HCT116 (cell line): Measurements from ENCODE around the gene SEC24C. TPM values are rescaled to one million over a fixed set of nuclear protein-coding genes. Genes with fewer than 3 reads are reported as not detected.
"Not testable (repeated sequence)": the region's sequence is repeated elsewhere in the genome, so short reads cannot be mapped to it uniquely, and the experiment has no call there.

Source experiments
- ATAC-seq: fragments of 200-7000 bp; cut with Tn5 transposase; 2 replicates; pipeline ENCODE4 v1.9.1; 2020; ENCODE audit warnings: mild to moderate bottlenecking, moderate library complexity
- BruUV-seq: library from RNA; stranded (reverse); fragments of 400-500 nt; replicated peaks from 2 replicates; lab custom pipeline; 2021; lab: Mats Ljungman, UMichigan
- CTCF ChIA-PET: fragments of 300-600 bp; sonication (Branson Sonifier 250); formaldehyde crosslinking; loops from one replicate; lab custom pipeline; 2021; ENCODE audit warnings: antibody characterized with exemption; lab: Charles Lee
- POLR2A ChIA-PET: fragments of 300-600, 350-600 bp; sonication (Branson Sonifier 250); formaldehyde crosslinking; loops from one replicate; lab custom pipeline; 2021; ENCODE audit warnings: antibody characterized with exemption; lab: Charles Lee
- RAD21 ChIA-PET, 2 experiments: fragments of 300-600 bp; sonication (Branson Sonifier 250); formaldehyde crosslinking; loops; one replicate each; lab custom pipeline; 2023; ENCODE audit warnings: low total read pairs in 2 of 2; ENCODE audit not compliant: uncharacterized antibody in 2 of 2, unreplicated experiment in 2 of 2, low non-redundant PET in 1 of 2; lab: Charles Lee
- DNase-seq: peaks from one replicate; pipeline ENCODE4 v3.0.0-alpha.2; 2010; ENCODE audit warnings: low read depth, low spot score
- H2AFZ ChIP-seq: fragments of 200-600 bp; shearing (Covaris generic), sonication (generic); 2 replicates; pipeline ENCODE4 v1.6.1; 2017; ENCODE audit warnings: low read depth, mixed run types, mixed read lengths, antibody characterized with exemption, low read length; ENCODE audit not compliant: poor library complexity, severe bottlenecking
- H3K27ac ChIP-seq: 2 replicates; pipeline ENCODE4 v1.5.1; 2012; ENCODE audit warnings: low read depth, low read length
- H3K27me3 ChIP-seq: fragments of 200-600 bp; sonication (generic); 2 replicates; pipeline ENCODE4 v1.6.1; 2016; ENCODE audit warnings: mixed run types, low read length, mixed read lengths; ENCODE audit not compliant: insufficient read depth
- H3K36me3 ChIP-seq, 2 experiments: fragments of 200-500 bp in 1 of 2; fragments of 200-600 bp in 1 of 2; sonication (Bioruptor generic) in 1 of 2; sonication (generic) in 1 of 2; 2 replicates each; pipeline versions ENCODE4 v1.5.1 to v1.6.1; 2014 to 2016; ENCODE audit warnings: low read length in 2 of 2, inconsistent platforms in 1 of 2, mixed read lengths in 1 of 2, mixed run types in 1 of 2; ENCODE audit not compliant: insufficient read depth in 2 of 2, control insufficient read depth in 1 of 2
- H3K4me1 ChIP-seq, 2 experiments: fragments of 200-600 bp in 1 of 2; sonication (generic) in 1 of 2; 2 replicates each; pipeline versions ENCODE4 v1.5.1 to v1.6.1; 2012 to 2017; ENCODE audit warnings: low read length in 2 of 2, inconsistent platforms in 1 of 2, mild to moderate bottlenecking in 1 of 2, mixed read lengths in 1 of 2, mixed run types in 1 of 2, moderate library complexity in 1 of 2; ENCODE audit not compliant: insufficient read depth in 2 of 2, control insufficient read depth in 1 of 2
- H3K4me2 ChIP-seq: fragments of 200-600 bp; sonication (generic); 2 replicates; pipeline ENCODE4 v1.6.1; 2017; ENCODE audit warnings: mixed run types, low read length, mixed read lengths
- H3K4me3 ChIP-seq, 2 experiments: fragments of 200-600 bp in 1 of 2; sonication (generic) in 1 of 2; replicated peaks in 1 of 2; 2 replicates each; pipeline ENCODE4 v1.5.1; 2011 to 2016; ENCODE audit warnings: low read length in 2 of 2, control low read depth in 1 of 2, low read depth in 1 of 2, mild to moderate bottlenecking in 1 of 2, mixed read lengths in 1 of 2, mixed run types in 1 of 2
- H3K79me2 ChIP-seq: fragments of 200-600 bp; sonication (generic); 2 replicates; pipeline ENCODE4 v1.6.1; 2017; ENCODE audit warnings: mild to moderate bottlenecking, mixed run types, low read length, moderate library complexity, mixed read lengths; ENCODE audit not compliant: insufficient read depth
- H3K9ac ChIP-seq: fragments of 200-600 bp; sonication (generic); 2 replicates; pipeline ENCODE4 v1.6.1; 2016; ENCODE audit warnings: low read length, mixed read lengths
- H3K9me2 ChIP-seq: fragments of 200-600 bp; sonication (generic), shearing (Covaris generic); 2 replicates; pipeline ENCODE4 v1.6.1; 2017; ENCODE audit warnings: mixed run types, mild to moderate bottlenecking, moderate library complexity; ENCODE audit not compliant: insufficient read depth
- H3K9me3 ChIP-seq, 2 experiments: fragments of 200-500 bp in 1 of 2; fragments of 200-600 bp in 1 of 2; sonication (Bioruptor generic) in 1 of 2; sonication (generic) in 1 of 2; 2 replicates each; pipeline ENCODE4 v1.6.1; 2014 to 2017; ENCODE audit warnings: low read length in 2 of 2, mixed read lengths in 2 of 2, inconsistent platforms in 1 of 2, low read depth in 1 of 2, mild to moderate bottlenecking in 1 of 2, mixed run types in 1 of 2, moderate library complexity in 1 of 2; ENCODE audit not compliant: control insufficient read depth in 1 of 2, insufficient read depth in 1 of 2
- H4K20me1 ChIP-seq: fragments of 200-600 bp; sonication (generic), shearing (Covaris generic); 2 replicates; pipeline ENCODE4 v1.6.1; 2017; ENCODE audit warnings: mixed run types, mild to moderate bottlenecking, moderate library complexity; ENCODE audit not compliant: insufficient read depth
- CBX3 ChIP-seq: IDR thresholded peaks from 2 replicates; pipeline ENCODE4 v1.6.1; 2012; ENCODE audit warnings: low read depth
- CTCF ChIP-seq, 3 experiments: fragments of 200-600 bp in 1 of 3; sonication (generic) in 1 of 3; IDR thresholded peaks in 2 of 3; conservative IDR thresholded peaks in 1 of 3; 2 replicates each; pipeline ENCODE4 v1.5.1; 2012 to 2017; ENCODE audit warnings: low read depth in 2 of 3, low read length in 2 of 3, antibody characterized with exemption in 1 of 3, borderline replicate concordance in 1 of 3, control low read depth in 1 of 3, mild to moderate bottlenecking in 1 of 3, mixed read lengths in 1 of 3, mixed run types in 1 of 3, moderate library complexity in 1 of 3; ENCODE audit not compliant: insufficient read depth in 1 of 3
- EGR1 ChIP-seq: IDR thresholded peaks from 2 replicates; pipeline ENCODE4 v1.6.1; 2012; ENCODE audit warnings: low read depth
- ELF1 ChIP-seq: IDR thresholded peaks from 2 replicates; pipeline ENCODE4 v1.6.1; 2012; ENCODE audit warnings: low read depth, borderline replicate concordance
- FOSL1 ChIP-seq: IDR thresholded peaks from 2 replicates; pipeline ENCODE4 v1.6.1; 2012; ENCODE audit warnings: low read depth
- JUND ChIP-seq: IDR thresholded peaks from 2 replicates; pipeline ENCODE4 v1.6.1; 2012
- MAX ChIP-seq: IDR thresholded peaks from 2 replicates; pipeline ENCODE4 v1.6.1; 2012
- POLR2A ChIP-seq: IDR thresholded peaks from 2 replicates; pipeline ENCODE4 v1.7.0; 2011; ENCODE audit warnings: borderline replicate concordance; ENCODE audit not compliant: insufficient read depth, insufficient read length; ENCODE audit errors: extremely low read depth
- POLR2AphosphoS5 ChIP-seq: IDR thresholded peaks from 2 replicates; pipeline ENCODE4 v1.6.1; 2011; ENCODE audit warnings: mild to moderate bottlenecking, low read depth, low read length, moderate library complexity
- RAD21 ChIP-seq: IDR thresholded peaks from 2 replicates; pipeline ENCODE4 v1.6.1; 2012; ENCODE audit warnings: low read depth, mild to moderate bottlenecking
- SIN3A ChIP-seq: IDR thresholded peaks from 2 replicates; pipeline ENCODE4 v1.6.1; 2012; ENCODE audit warnings: low read depth
- SP1 ChIP-seq: IDR thresholded peaks from 2 replicates; pipeline ENCODE4 v1.6.1; 2012; ENCODE audit warnings: low read depth
- SRF ChIP-seq: IDR thresholded peaks from 2 replicates; pipeline ENCODE4 v1.6.1; 2012; ENCODE audit warnings: low read depth
- TCF7L2 ChIP-seq: IDR thresholded peaks from 2 replicates; pipeline ENCODE4 v1.7.0; 2011; ENCODE audit warnings: borderline replicate concordance, inconsistent platforms; ENCODE audit not compliant: insufficient read depth, insufficient read length; ENCODE audit errors: extremely low read depth
- YY1 ChIP-seq: IDR thresholded peaks from 2 replicates; pipeline ENCODE4 v1.6.1; 2011; ENCODE audit warnings: low read length, low read depth, moderate library complexity, mild to moderate bottlenecking; ENCODE audit not compliant: insufficient replicate concordance; ENCODE audit errors: extremely low read depth
- ZFX ChIP-seq: fragments of 450-650 bp; IDR thresholded peaks from 2 replicates; pipeline ENCODE4 v1.6.1; 2017
- ZNF274 ChIP-seq: fragments of 200-500 bp; sonication (Bioruptor generic); IDR thresholded peaks from 2 replicates; pipeline ENCODE4 v1.6.1; 2014; ENCODE audit warnings: mild to moderate bottlenecking, low read depth, low read length, inconsistent platforms
- intact Hi-C: fragments of 100-400 bp; cut with micrococcal nuclease; formaldehyde crosslinking; loops from 2 replicates; pipeline ENCODE4 v1.10.0; 2022
- total RNA-seq: library from RNA; stranded (reverse); gene quantifications from one replicate; pipeline ENCODE4 v1.2.1, GENCODE V29; 2021; ENCODE audit not compliant: unreplicated experiment

SEC24C gene
- total RNA-seq, 1 experiment from 2014 or later, result 60.9 TPM

- intact Hi-C loops, RAD21 ChIA-PET, H4K20me1 ChIP-seq, H3K9me2 ChIP-seq, H3K4me1 ChIP-seq, H2AFZ ChIP-seq, H3K9me3 ChIP-seq, H3K27me3 ChIP-seq, CTCF ChIA-PET, DNase-seq: not testable (repeated sequence)
- POLR2A ChIA-PET, result interaction anchor here (3.7 kb wide), 1 partner anchor 14 kb away, joined by 36 read pairs; the partner anchor contains the start of gene SEC24C
- Histone ChIP-seq H3K79me2 (peaks cover 23% of the 10 kb centered on the region), H3K4me3 (peak overlapping the region; percentile 57 to 95), H3K27ac (peak overlapping the region; percentile 87), H3K9ac (peak overlapping the region; percentile 92), H3K36me3 (peaks cover 5 to 14% of the 10 kb centered on the region in 2 experiments; a peak in 3 of 4 replicates), H3K4me2 (peak overlapping the region; percentile 91)
- BruUV-seq, result TSS peak; percentile 75
- ATAC-seq, result 0 out of 2 replicates have a peak, but pooled peaks have one; percentile 9
Observed at GRCh38 chr10:73729781-73730152, 14.4 kb upstream of the SEC24C start.

GRCh38 chr10:73730153-73730906 lies 13.8 kb upstream of the SEC24C start:
- no peak overlapping the region for H2AFZ ChIP-seq
- RAD21 ChIA-PET, result no interaction called here
- TF ChIP-seq YY1, result peak; percentile 81
- peak; percentile 81 for TF ChIP-seq TCF7L2
- TF ChIP-seq JUND, result 0 out of 2 replicates have a peak, but pooled peaks have one; percentile 22
- peak; percentile 96 for TF ChIP-seq POLR2AphosphoS5
- TF ChIP-seq FOSL1, result no peak
- 0 out of 2 replicates have a peak, but pooled peaks have one; percentile 25 for TF ChIP-seq RAD21
- TF ChIP-seq SP1, result peak; percentile 56
- peak; percentile 73 for TF ChIP-seq MAX
- no peak for TF ChIP-seq CTCF (IDR thresholded peaks at IDR 0.05 in 2 of 3, conservative IDR thresholded peaks at IDR 0.05 in 1 of 3; ENCODE audit: borderline replicate concordance in 1 of 3, insufficient read depth in 1 of 3, low read depth in 2 of 3, low read length in 2 of 3)
- peak; percentile 86 for TF ChIP-seq SIN3A
- TF ChIP-seq SRF, result peak; percentile 83
- peak; percentile 74 for TF ChIP-seq CBX3
- TF ChIP-seq ZNF274, result no peak
- peak; percentile 71 for TF ChIP-seq ZFX
- TF ChIP-seq EGR1, result peak; percentile 36; the same call in 1 of the 2 replicates
- peak; percentile 86 for TF ChIP-seq POLR2A
- TF ChIP-seq ELF1, result no peak; the same call in 1 of the 2 replicates
- no peaks in the 10 kb centered on the region for H3K9me2 ChIP-seq
- no peaks in the 10 kb centered on the region for H4K20me1 ChIP-seq
- H3K27me3 ChIP-seq, result no peaks in the 10 kb centered on the region
- CTCF ChIA-PET, result no interaction called here
- peaks cover 23% of the 10 kb centered on the region for H3K79me2 ChIP-seq
- H3K9me3 ChIP-seq, result no peaks in the 10 kb centered on the region
- intact Hi-C loops, result no loop called here
- peaks cover 5 to 11% of the 10 kb centered on the region in 2 experiments; a peak in 3 of 4 replicates for H3K36me3 ChIP-seq
- peak overlapping the region; percentile 91 for H3K4me2 ChIP-seq
- ATAC-seq (peak; percentile 87), DNase-seq (peak; percentile 87)
- peak overlapping the region; percentile 92 for H3K9ac ChIP-seq
- no TSS peak for BruUV-seq
- peak overlapping the region; percentile 87 for H3K27ac ChIP-seq
- H3K4me1 ChIP-seq, result peaks cover 0 to 6% of the 10 kb centered on the region in 2 experiments; a peak in 2 of 4 replicates
- H3K4me3 ChIP-seq, result peak overlapping the region; percentile 57 to 95
- POLR2A ChIA-PET, result interaction anchor here (1.1 to 3.7 kb wide), 2 partner anchors 13 to 52 kb away, joined by 3 to 36 read pairs; partner anchors contain the start of genes CHCHD1 and SEC24C
